DOHH2 (cell line): ENCODE data around the gene ENPP7.

ENCODE experiments used
- H3F3A ChIP-seq: fragments of 200-600 bp; sonication (generic), shearing (Covaris generic); 2 replicates; pipeline ENCODE4 v1.6.0; 2016; ENCODE audit warnings: antibody characterized with exemption, mild to moderate bottlenecking; ENCODE audit not compliant: control insufficient read depth, insufficient read depth
- H3K27ac ChIP-seq: fragments of 200-600 bp; sonication (generic); 2 replicates; pipeline ENCODE4 v1.5.1; 2014; ENCODE audit warnings: low read depth, mild to moderate bottlenecking, low read length, moderate library complexity
- H3K27me3 ChIP-seq: fragments of 200-600 bp; sonication (generic); 2 replicates; pipeline ENCODE4 v1.6.1; 2014; ENCODE audit warnings: mild to moderate bottlenecking, low read length, mixed read lengths; ENCODE audit not compliant: control insufficient read depth
- H3K36me3 ChIP-seq: fragments of 200-600 bp; sonication (generic); 2 replicates; pipeline ENCODE4 v1.6.1; 2014; ENCODE audit warnings: mild to moderate bottlenecking, low read length, moderate library complexity, mixed read lengths; ENCODE audit not compliant: control insufficient read depth
- H3K4me1 ChIP-seq: fragments of 200-600 bp; sonication (generic); 2 replicates; pipeline ENCODE4 v1.6.1; 2014; ENCODE audit warnings: mild to moderate bottlenecking, low read length, mixed read lengths; ENCODE audit not compliant: control insufficient read depth
- H3K4me2 ChIP-seq: fragments of 200-600 bp; sonication (generic); 2 replicates; pipeline ENCODE4 v1.6.0; 2014; ENCODE audit warnings: mild to moderate bottlenecking, low read length, moderate library complexity
- H3K4me3 ChIP-seq: fragments of 200-600 bp; sonication (generic); 2 replicates; pipeline ENCODE4 v1.5.1; 2014; ENCODE audit warnings: mild to moderate bottlenecking, low read length, mixed read lengths
- H3K79me2 ChIP-seq: fragments of 200-600 bp; sonication (generic); 2 replicates; pipeline ENCODE4 v1.6.1; 2014; ENCODE audit warnings: mild to moderate bottlenecking, low read length, mixed read lengths; ENCODE audit not compliant: control insufficient read depth
- H3K9me2 ChIP-seq: fragments of 200-600 bp; sonication (generic); replicated peaks from 2 replicates; pipeline ENCODE4 v1.6.1; 2014; ENCODE audit warnings: mild to moderate bottlenecking, low read length, mixed read lengths; ENCODE audit not compliant: control insufficient read depth
- H3K9me3 ChIP-seq: fragments of 200-600 bp; sonication (generic); 2 replicates; pipeline ENCODE4 v1.6.1; 2014; ENCODE audit warnings: antibody characterized with exemption, low read length, mixed read lengths; ENCODE audit not compliant: control insufficient read depth, insufficient read depth
- H4K20me1 ChIP-seq: fragments of 200-600 bp; sonication (generic); 2 replicates; pipeline ENCODE4 v1.6.0; 2014; ENCODE audit warnings: low read depth, mild to moderate bottlenecking, antibody characterized with exemption, low read length, moderate library complexity; ENCODE audit not compliant: control insufficient read depth, insufficient read depth
- EZH2phosphoT487 ChIP-seq: fragments of 200-600 bp; sonication (generic); IDR thresholded peaks from 2 replicates; pipeline ENCODE4 v1.6.1; 2017; ENCODE audit warnings: borderline replicate concordance, mild to moderate bottlenecking, antibody characterized with exemption, low read length, moderate library complexity, mixed read lengths
- TF ChIP-seq, protein P1 (sequence below): fragments of 200-600 bp; sonication (generic); IDR thresholded peaks from one replicate; pipeline ENCODE4 v1.5.1; 2014; ENCODE audit warnings: antibody characterized with exemption, mild to moderate bottlenecking, low read depth, low read length; ENCODE audit not compliant: poor library complexity, severe bottlenecking

Gene ENPP7

DNA sequence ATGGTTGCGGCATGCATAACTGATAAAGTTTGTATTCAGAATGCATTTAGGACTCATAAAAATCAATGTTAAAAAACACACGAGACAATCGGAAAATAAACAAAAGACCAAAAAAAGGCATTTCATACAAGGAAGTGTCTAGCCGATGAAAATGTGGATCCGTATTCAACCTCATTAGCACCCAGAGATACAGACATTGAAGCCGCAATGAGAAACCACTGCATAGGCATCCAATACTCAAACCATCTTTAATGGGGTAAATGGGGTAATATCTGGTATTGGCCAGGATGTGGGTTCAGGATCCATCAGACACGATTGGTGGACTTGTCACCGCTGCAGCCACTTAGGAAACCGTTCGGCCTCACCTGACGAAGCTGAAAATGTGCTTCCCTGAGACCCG lies 47.4 kb upstream of the ENPP7 start:
- Histone ChIP-seq H3K36me3 (no peaks in the 10 kb centered on the region), H3K9me2 (no peaks in the 10 kb centered on the region), H3K27ac (no peak overlapping the region), H3K4me2 (no peak overlapping the region), H3K79me2 (no peaks in the 10 kb centered on the region), H3K4me1 (no peaks in the 10 kb centered on the region), H4K20me1 (no peaks in the 10 kb centered on the region), H3F3A (no peaks in the 10 kb centered on the region), H3K27me3 (no peaks in the 10 kb centered on the region), H3K9me3 (no peaks in the 10 kb centered on the region), H3K4me3 (no peak overlapping the region)
- TF ChIP-seq, protein P1, sequence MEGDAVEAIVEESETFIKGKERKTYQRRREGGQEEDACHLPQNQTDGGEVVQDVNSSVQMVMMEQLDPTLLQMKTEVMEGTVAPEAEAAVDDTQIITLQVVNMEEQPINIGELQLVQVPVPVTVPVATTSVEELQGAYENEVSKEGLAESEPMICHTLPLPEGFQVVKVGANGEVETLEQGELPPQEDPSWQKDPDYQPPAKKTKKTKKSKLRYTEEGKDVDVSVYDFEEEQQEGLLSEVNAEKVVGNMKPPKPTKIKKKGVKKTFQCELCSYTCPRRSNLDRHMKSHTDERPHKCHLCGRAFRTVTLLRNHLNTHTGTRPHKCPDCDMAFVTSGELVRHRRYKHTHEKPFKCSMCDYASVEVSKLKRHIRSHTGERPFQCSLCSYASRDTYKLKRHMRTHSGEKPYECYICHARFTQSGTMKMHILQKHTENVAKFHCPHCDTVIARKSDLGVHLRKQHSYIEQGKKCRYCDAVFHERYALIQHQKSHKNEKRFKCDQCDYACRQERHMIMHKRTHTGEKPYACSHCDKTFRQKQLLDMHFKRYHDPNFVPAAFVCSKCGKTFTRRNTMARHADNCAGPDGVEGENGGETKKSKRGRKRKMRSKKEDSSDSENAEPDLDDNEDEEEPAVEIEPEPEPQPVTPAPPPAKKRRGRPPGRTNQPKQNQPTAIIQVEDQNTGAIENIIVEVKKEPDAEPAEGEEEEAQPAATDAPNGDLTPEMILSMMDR, result no peak
- no peak for TF ChIP-seq EZH2phosphoT487

DNA sequence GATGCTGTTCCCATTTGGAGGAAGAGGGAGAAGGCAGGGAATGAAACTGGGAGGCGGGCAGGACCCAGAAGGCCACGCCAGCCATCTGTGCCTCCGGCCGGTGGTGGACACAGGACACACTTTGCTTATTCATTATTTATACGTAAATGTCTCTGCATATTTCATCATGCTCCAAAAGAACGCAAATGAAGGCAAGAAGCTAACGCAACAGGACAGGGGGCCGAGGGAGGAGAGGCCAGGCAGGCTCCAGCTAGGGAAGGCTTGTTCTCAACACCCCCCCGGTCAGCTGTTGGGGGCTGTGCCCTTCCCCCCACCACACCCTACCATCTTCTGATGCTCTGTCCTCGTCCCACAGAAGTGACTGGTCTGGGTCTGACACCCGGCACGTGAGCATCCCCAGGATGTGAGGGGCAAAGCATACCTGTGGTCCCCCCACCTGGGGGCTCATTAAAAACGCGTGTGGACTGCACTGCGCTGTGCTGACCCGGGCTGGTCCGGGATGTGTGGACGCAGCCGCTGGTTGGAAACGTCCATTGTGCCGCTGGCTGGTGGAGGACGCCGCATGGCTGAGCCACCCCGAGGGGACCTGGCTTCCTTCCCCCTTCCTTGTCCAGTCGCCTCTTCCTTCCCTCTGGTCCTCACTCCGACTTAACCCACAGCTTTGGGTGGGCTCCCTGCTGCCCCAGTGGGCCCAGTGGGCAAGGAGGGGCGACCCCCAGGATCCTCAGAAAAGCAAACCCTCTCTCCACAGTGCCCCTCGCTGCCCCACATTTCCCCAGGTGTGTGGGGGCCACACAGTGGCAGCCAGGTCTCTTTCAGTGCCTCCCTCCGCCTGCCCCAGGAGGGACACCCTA lies 46.4 kb upstream of the ENPP7 start:
- Histone ChIP-seq H3F3A (no peaks in the 10 kb centered on the region), H3K79me2 (no peaks in the 10 kb centered on the region), H3K4me1 (no peaks in the 10 kb centered on the region), H3K4me3 (no peak overlapping the region), H3K4me2 (no peak overlapping the region), H4K20me1 (no peaks in the 10 kb centered on the region), H3K9me3 (no peaks in the 10 kb centered on the region), H3K27me3 (no peaks in the 10 kb centered on the region), H3K9me2 (no peaks in the 10 kb centered on the region), H3K27ac (no peak overlapping the region), H3K36me3 (no peaks in the 10 kb centered on the region)
- TF ChIP-seq, protein P1, result no peak
- TF ChIP-seq EZH2phosphoT487, result no peak

DNA sequence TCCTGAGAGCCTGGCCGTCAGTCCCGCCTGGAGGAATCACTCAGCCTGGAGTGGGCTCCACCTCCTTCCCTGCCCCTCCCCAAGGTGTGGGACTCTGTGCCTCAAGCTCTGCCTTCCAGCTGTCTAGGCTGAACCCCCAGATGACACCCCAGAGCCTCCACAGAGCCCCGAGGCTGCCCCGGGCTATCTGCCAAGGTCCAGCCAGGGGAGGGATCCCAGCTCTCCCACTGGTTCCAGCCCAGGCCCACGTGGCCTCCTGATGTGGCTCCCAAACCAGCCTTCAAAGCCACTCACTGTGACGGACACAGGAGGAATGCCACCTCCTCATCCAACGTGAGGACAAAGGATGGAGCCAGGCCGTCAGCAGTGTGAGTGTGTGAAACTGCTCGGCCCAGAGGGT lies 45.6 kb upstream of the ENPP7 start:
- H3F3A ChIP-seq, result no peaks in the 10 kb centered on the region
- no peak overlapping the region for H3K4me3 ChIP-seq
- TF ChIP-seq, protein P1, result no peak
- no peak for TF ChIP-seq EZH2phosphoT487
- H3K9me2 ChIP-seq, result no peaks in the 10 kb centered on the region
- H3K27ac ChIP-seq, result no peak overlapping the region
- H3K4me1 ChIP-seq, result no peaks in the 10 kb centered on the region
- H3K9me3 ChIP-seq, result no peaks in the 10 kb centered on the region
- H4K20me1 ChIP-seq, result no peaks in the 10 kb centered on the region
- no peak overlapping the region for H3K4me2 ChIP-seq
- H3K79me2 ChIP-seq, result no peaks in the 10 kb centered on the region
- no peaks in the 10 kb centered on the region for H3K27me3 ChIP-seq
- H3K36me3 ChIP-seq, result no peaks in the 10 kb centered on the region
